HepG2 (cell line): ENCODE data around the gene FITM1. TPM values are rescaled to one million over a fixed set of nuclear protein-coding genes. Genes with fewer than 3 reads are reported as not detected.

Experiments used
- ATF7-NPFF ChIP-seq: sonication (generic); formaldehyde crosslinking; IDR thresholded peaks from 2 replicates; pipeline ENCODE4 v1.8.1; 2023; ENCODE audit warnings: mild to moderate bottlenecking, low read depth, missing genetic modification reagents, moderate library complexity
- ETV5 ChIP-seq: IDR thresholded peaks from 2 replicates; pipeline ENCODE4 v1.6.1; 2018; ENCODE audit warnings: missing biosample characterization, missing genetic modification reagents, inconsistent platforms, borderline replicate concordance
- JUN ChIP-seq: sonication (generic); formaldehyde crosslinking; IDR thresholded peaks from 2 replicates; pipeline ENCODE4 v1.4.0; 2020; ENCODE audit warnings: mild to moderate bottlenecking, missing genetic modification reagents
- KMT2A ChIP-seq: sonication (generic); formaldehyde crosslinking; IDR thresholded peaks from 2 replicates; pipeline ENCODE4 v1.4.0; 2020; ENCODE audit warnings: missing genetic modification reagents
- LCORL ChIP-seq, 2 experiments: fragments of 450-650 bp in 1 of 2; sonication (generic) in 1 of 2; formaldehyde crosslinking in 1 of 2; IDR thresholded peaks; 2 replicates each; pipeline versions ENCODE4 v1.5.0 to v1.6.1; 2017 to 2020; ENCODE audit warnings: antibody characterized with exemption in 1 of 2, missing genetic modification reagents in 1 of 2
- NCOA2 ChIP-seq: sonication (generic); formaldehyde crosslinking; IDR thresholded peaks from 2 replicates; pipeline ENCODE4 v1.8.0; 2022; ENCODE audit warnings: inconsistent platforms
- PRMT3 ChIP-seq: sonication (generic); formaldehyde crosslinking; IDR thresholded peaks from 2 replicates; pipeline ENCODE4 v1.8.1; 2022; ENCODE audit warnings: low read depth, mild to moderate bottlenecking, moderate library complexity, missing genetic modification reagents, borderline replicate concordance
- RARA ChIP-seq: IDR thresholded peaks from 2 replicates; pipeline ENCODE4 v1.6.1; 2016; ENCODE audit warnings: missing genetic modification reagents, missing compliant biosample characterization
- SAP130 ChIP-seq: IDR thresholded peaks from 2 replicates; pipeline ENCODE4 v1.6.1; 2016; ENCODE audit warnings: low read depth
- SKI ChIP-seq: fragments of 450-650 bp; IDR thresholded peaks from one replicate; pipeline ENCODE4 v1.6.1; 2018; ENCODE audit warnings: mild to moderate bottlenecking; ENCODE audit not compliant: partially characterized antibody
- YEATS4 ChIP-seq: sonication (generic); formaldehyde crosslinking; IDR thresholded peaks from 2 replicates; pipeline ENCODE4 v1.4.0; 2020; ENCODE audit warnings: missing genetic modification reagents, borderline replicate concordance
- ZBTB37 ChIP-seq: sonication (generic); formaldehyde crosslinking; IDR thresholded peaks from 2 replicates; pipeline ENCODE4 v1.4.0; 2020; ENCODE audit warnings: mild to moderate bottlenecking, missing genetic modification reagents
- ZFX ChIP-seq: sonication (generic); formaldehyde crosslinking; IDR thresholded peaks from 2 replicates; pipeline ENCODE4 v1.4.0; 2020; ENCODE audit warnings: mild to moderate bottlenecking, low read depth, missing genetic modification reagents, moderate library complexity
- ZNF263 ChIP-seq: sonication (generic); formaldehyde crosslinking; IDR thresholded peaks from 2 replicates; pipeline ENCODE4 v1.4.0; 2020; ENCODE audit warnings: missing genetic modification reagents
- ZNF30 ChIP-seq: sonication (generic); formaldehyde crosslinking; IDR thresholded peaks from 2 replicates; pipeline ENCODE4 v1.5.0; 2020; ENCODE audit warnings: mild to moderate bottlenecking, missing genetic modification reagents
- ZNF530 ChIP-seq: sonication (generic); formaldehyde crosslinking; IDR thresholded peaks from 2 replicates; pipeline ENCODE4 v1.5.0; 2020; ENCODE audit warnings: low read depth, mild to moderate bottlenecking, missing genetic modification reagents
- ZNF546 ChIP-seq: sonication (generic); formaldehyde crosslinking; conservative IDR thresholded peaks from 2 replicates; pipeline ENCODE4 v1.8.1; 2023; ENCODE audit warnings: mild to moderate bottlenecking, missing genetic modification reagents
- ZNF766 ChIP-seq: sonication (generic); formaldehyde crosslinking; IDR thresholded peaks from 2 replicates; pipeline ENCODE4 v1.5.0; 2020; ENCODE audit warnings: missing genetic modification reagents, borderline replicate concordance
- ZNF773 ChIP-seq: sonication (generic); formaldehyde crosslinking; IDR thresholded peaks from 2 replicates; pipeline ENCODE4 v1.4.0; 2020; ENCODE audit warnings: missing genetic modification reagents, borderline replicate concordance
- ZSCAN29 ChIP-seq: sonication (generic); formaldehyde crosslinking; conservative IDR thresholded peaks from 2 replicates; pipeline ENCODE4 v1.4.0; 2020; ENCODE audit warnings: mild to moderate bottlenecking, missing genetic modification reagents
- polyA plus RNA-seq, 8 experiments: library from polyadenylated mRNA; depleted of rRNA in 3 of 8; stranded (reverse) in 7 of 8; unstranded in 1 of 8; fragments of >200 nt; fragmentation: Illumina TruSeq in 4 of 8; extraction: Trizol in 4 of 8; gene quantifications; 2 replicates each; pipeline versions ENCODE4 v1.2.1 to v1.2.3, GENCODE V29; 2011 to 2016; ENCODE audit warnings: low read depth in 4 of 8, missing spikeins in 1 of 8, mixed read lengths in 1 of 8; ENCODE audit not compliant: insufficient read depth in 1 of 8
- total RNA-seq, 5 experiments: library from RNA; depleted of rRNA; stranded (reverse); fragments of >200 nt; fragmentation: Illumina TruSeq; extraction: Trizol; gene quantifications; 2 replicates each; pipeline ENCODE4 v1.2.3, GENCODE V29; 2016; ENCODE audit warnings: low read depth in 1 of 5
- TF ChIP-seq, protein P1 (sequence below): IDR thresholded peaks from 2 replicates; pipeline ENCODE4 v1.6.1; 2016; ENCODE audit warnings: low read depth
- TF ChIP-seq, protein P2 (sequence below): sonication (generic); formaldehyde crosslinking; IDR thresholded peaks from 2 replicates; pipeline ENCODE4 v1.4.0; 2020; ENCODE audit warnings: mild to moderate bottlenecking, missing genetic modification reagents

Gene FITM1
- total and polyA plus RNA-seq, 2 of the 13 experiments (the other 11 are each of a cell fraction or from before 2014, with no cell fraction given): 2.7 to 5.8 TPM

DNA sequence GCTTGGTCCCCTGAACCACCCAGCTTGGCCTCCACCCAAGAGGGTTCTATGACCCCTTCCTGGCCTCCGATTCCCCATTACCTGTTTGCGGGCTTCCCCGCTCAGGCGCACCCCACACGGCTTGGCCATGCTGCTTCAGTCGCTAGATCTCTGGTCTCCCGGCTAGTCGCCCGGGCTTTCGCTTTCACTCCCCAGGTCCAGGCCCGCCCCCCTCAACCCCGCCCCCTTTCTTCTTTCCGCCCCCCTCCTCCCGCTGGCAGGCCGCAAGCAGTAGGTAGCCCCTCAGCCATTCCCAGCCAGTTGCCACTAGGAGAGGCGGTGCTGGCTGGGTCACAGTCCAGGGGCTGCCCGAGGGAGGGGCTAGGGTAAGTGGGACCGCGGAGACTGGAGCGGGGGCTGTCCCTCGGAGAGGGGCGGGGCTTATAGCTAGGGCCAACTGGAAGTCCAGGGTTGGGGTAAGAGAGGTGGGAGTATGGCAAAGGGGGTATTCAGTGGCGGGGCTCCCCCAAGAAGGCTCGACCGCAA is 16.1 kb downstream of the FITM1 start, which contains the start of gene PSME2 (continued):
- TF ChIP-seq, protein P1, sequence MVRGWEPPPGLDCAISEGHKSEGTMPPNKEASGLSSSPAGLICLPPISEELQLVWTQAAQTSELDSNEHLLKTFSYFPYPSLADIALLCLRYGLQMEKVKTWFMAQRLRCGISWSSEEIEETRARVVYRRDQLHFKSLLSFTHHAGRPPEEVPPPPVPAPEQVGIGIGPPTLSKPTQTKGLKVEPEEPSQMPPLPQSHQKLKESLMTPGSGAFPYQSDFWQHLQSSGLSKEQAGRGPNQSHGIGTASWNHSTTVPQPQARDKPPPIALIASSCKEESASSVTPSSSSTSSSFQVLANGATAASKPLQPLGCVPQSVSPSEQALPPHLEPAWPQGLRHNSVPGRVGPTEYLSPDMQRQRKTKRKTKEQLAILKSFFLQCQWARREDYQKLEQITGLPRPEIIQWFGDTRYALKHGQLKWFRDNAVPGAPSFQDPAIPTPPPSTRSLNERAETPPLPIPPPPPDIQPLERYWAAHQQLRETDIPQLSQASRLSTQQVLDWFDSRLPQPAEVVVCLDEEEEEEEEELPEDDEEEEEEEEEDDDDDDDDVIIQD (CRISPR knock-in tag): peak; percentile 86
- TF ChIP-seq ZNF766 (CRISPR knock-in tag): no peak
- TF ChIP-seq ZSCAN29 (CRISPR knock-in tag): peak; percentile 14; the same call in 1 of the 2 replicates
- TF ChIP-seq SKI: no peak
- TF ChIP-seq KMT2A (CRISPR knock-in tag): peak; percentile 89
- no peak for TF ChIP-seq LCORL (IDR thresholded peaks at IDR 0.05)
- no peak for TF ChIP-seq LCORL (CRISPR knock-in tag; IDR thresholded peaks at IDR 0.05)
- TF ChIP-seq ETV5 (CRISPR knock-in tag): 0 out of 2 replicates have a peak, but pooled peaks have one; percentile 6
- TF ChIP-seq ZNF546 (CRISPR knock-in tag): 0 out of 2 replicates have a peak, but pooled peaks have one; percentile 16
- TF ChIP-seq, protein P2, sequence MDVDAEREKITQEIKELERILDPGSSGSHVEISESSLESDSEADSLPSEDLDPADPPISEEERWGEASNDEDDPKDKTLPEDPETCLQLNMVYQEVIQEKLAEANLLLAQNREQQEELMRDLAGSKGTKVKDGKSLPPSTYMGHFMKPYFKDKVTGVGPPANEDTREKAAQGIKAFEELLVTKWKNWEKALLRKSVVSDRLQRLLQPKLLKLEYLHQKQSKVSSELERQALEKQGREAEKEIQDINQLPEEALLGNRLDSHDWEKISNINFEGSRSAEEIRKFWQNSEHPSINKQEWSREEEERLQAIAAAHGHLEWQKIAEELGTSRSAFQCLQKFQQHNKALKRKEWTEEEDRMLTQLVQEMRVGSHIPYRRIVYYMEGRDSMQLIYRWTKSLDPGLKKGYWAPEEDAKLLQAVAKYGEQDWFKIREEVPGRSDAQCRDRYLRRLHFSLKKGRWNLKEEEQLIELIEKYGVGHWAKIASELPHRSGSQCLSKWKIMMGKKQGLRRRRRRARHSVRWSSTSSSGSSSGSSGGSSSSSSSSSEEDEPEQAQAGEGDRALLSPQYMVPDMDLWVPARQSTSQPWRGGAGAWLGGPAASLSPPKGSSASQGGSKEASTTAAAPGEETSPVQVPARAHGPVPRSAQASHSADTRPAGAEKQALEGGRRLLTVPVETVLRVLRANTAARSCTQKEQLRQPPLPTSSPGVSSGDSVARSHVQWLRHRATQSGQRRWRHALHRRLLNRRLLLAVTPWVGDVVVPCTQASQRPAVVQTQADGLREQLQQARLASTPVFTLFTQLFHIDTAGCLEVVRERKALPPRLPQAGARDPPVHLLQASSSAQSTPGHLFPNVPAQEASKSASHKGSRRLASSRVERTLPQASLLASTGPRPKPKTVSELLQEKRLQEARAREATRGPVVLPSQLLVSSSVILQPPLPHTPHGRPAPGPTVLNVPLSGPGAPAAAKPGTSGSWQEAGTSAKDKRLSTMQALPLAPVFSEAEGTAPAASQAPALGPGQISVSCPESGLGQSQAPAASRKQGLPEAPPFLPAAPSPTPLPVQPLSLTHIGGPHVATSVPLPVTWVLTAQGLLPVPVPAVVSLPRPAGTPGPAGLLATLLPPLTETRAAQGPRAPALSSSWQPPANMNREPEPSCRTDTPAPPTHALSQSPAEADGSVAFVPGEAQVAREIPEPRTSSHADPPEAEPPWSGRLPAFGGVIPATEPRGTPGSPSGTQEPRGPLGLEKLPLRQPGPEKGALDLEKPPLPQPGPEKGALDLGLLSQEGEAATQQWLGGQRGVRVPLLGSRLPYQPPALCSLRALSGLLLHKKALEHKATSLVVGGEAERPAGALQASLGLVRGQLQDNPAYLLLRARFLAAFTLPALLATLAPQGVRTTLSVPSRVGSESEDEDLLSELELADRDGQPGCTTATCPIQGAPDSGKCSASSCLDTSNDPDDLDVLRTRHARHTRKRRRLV (CRISPR knock-in tag): peak; percentile 96
- no peak; the same call in 1 of the 2 replicates for TF ChIP-seq NCOA2
- TF ChIP-seq RARA (CRISPR knock-in tag): peak; percentile 74
- no peak for TF ChIP-seq ZNF530 (CRISPR knock-in tag)
- TF ChIP-seq YEATS4: no peak; the same call in 1 of the 2 replicates
- TF ChIP-seq ZNF773: no peak
- no peak; the same call in 1 of the 2 replicates for TF ChIP-seq JUN (CRISPR knock-in tag)
- no peak for TF ChIP-seq PRMT3 (CRISPR knock-in tag)
- TF ChIP-seq SAP130 (CRISPR knock-in tag): peak; percentile 97
- TF ChIP-seq ZBTB37 (CRISPR knock-in tag): peak; percentile 81; the same call in 1 of the 2 replicates
- TF ChIP-seq ATF7-NPFF (CRISPR knock-in tag): 0 out of 2 replicates have a peak, but pooled peaks have one; percentile 91
- TF ChIP-seq ZNF30 (CRISPR knock-in tag): no peak
- TF ChIP-seq ZFX (CRISPR knock-in tag): peak; percentile 57
- peak; percentile 42 for TF ChIP-seq ZNF263 (CRISPR knock-in tag)
